ENCODE measurements around the gene PIEZO1.

DNA sequence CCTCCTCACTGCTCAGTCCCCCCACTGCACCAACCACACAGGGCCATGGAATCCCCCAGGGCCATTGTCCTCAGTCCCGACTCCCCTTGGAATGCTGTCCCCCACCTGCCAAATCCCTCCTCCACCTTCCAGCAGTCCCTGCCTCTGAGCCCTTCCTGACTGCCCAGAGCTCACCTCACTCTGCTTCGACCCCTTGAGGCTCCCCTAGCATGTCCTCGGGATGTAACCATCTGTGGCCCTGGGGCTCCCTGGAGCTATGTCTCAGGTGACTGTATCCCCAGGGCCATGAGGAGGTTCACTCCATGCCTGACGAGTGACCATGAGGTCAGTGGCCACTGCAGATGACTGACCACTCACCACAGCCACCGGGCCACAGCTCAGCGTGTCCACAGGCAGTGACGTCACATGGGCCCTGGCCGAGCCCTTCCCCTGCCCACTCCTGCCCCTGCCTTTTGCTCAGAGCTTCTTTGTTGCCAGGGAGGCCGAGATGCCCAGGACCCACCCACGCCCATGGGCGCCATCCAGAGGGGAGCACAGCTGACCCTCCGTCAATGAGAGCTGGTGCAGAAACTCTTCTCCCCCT is 7.7 kb upstream of the PIEZO1 start:
- TF ChIP-seq POLR2AphosphoS5 (IDR thresholded peaks at IDR 0.05; ENCODE audit: low read depth, low read length) = no peak
- no peak for TF ChIP-seq POLR2A (IDR thresholded peaks at IDR 0.05; ENCODE audit: low read depth, low read length)
- TF ChIP-seq TAF1 (IDR thresholded peaks at IDR 0.05; ENCODE audit: low read depth, low read length) = no peak
